Activated naive CD8-positive, alpha-beta T cell treated with anti-CD3 and anti-CD28 coated beads for 36 hours (primary cell): ENCODE measurements around the gene ANK3. TPM values are rescaled to one million over a fixed set of nuclear protein-coding genes. Genes with fewer than 3 reads are reported as not detected.

Experiments
- DNase-seq: peaks from one replicate; pipeline ENCODE4 v3.0.0; 2021
- H3K27ac Mint-ChIP-seq: one replicate; pipeline ENCODE4 v1.8.0; 2022; ENCODE audit warnings: mild to moderate bottlenecking, moderate library complexity, mixed read lengths
- H3K27me3 Mint-ChIP-seq: one replicate; pipeline ENCODE4 v1.8.0; 2022; ENCODE audit warnings: mild to moderate bottlenecking, mixed read lengths
- H3K36me3 Mint-ChIP-seq: one replicate; pipeline ENCODE4 v1.8.0; 2021; ENCODE audit warnings: mild to moderate bottlenecking, mixed read lengths
- H3K4me1 Mint-ChIP-seq: one replicate; pipeline ENCODE4 v1.8.0; 2021; ENCODE audit warnings: mixed read lengths
- H3K4me3 Mint-ChIP-seq: one replicate; pipeline ENCODE4 v1.8.0; 2022; ENCODE audit warnings: mild to moderate bottlenecking, moderate library complexity, mixed read lengths
- H3K9me3 Mint-ChIP-seq: one replicate; pipeline ENCODE4 v1.8.0; 2022; ENCODE audit warnings: mixed read lengths
- total RNA-seq, 2 experiments: library from RNA; stranded (reverse); gene quantifications; one replicate each; pipeline ENCODE4 v1.2.3, GENCODE V29; 2021

The ANK3 gene
- total RNA-seq, 2 experiments from 2014 or later: 1.3 to 1.7 TPM

GRCh38 chr10:60147025-60147424, 242.7 kb downstream of the ANK3 start:
- H3K9me3 Mint-ChIP-seq: no peaks in the 10 kb centered on the region
- no peak for DNase-seq
- peaks cover 5% of the 10 kb centered on the region for H3K27me3 Mint-ChIP-seq
- H3K4me3 Mint-ChIP-seq: no peak overlapping the region
- no peak overlapping the region for H3K27ac Mint-ChIP-seq
- H3K36me3 Mint-ChIP-seq: no peaks in the 10 kb centered on the region
- H3K4me1 Mint-ChIP-seq: no peaks in the 10 kb centered on the region

- no peaks in the 10 kb centered on the region for H3K4me1 Mint-ChIP-seq
- DNase-seq: no peak
- H3K27me3 Mint-ChIP-seq: peaks cover 10% of the 10 kb centered on the region
- H3K9me3 Mint-ChIP-seq: no peaks in the 10 kb centered on the region
- H3K36me3 Mint-ChIP-seq: no peaks in the 10 kb centered on the region
- no peak overlapping the region for H3K27ac Mint-ChIP-seq
- H3K4me3 Mint-ChIP-seq: no peak overlapping the region
Observed at GRCh38 chr10:60144099-60144498, 245.6 kb downstream of the ANK3 start.

DNA sequence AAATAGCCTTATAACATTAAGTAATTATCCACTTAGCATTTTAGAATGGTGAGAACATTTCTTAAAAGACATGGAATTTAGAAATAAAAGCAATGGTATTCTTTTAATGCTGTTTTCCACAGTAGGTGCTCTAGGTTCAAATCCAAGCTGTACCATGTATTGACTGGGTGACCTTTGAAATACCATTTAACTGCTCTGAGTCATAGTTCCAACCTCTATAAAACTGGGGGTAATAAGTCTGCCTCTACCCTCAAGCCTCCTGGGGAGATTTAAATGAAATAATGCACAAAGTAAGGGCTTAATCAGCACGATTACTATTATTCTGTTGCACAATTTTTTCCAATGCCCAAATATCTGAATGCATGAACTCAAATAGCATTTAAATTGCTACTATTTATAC, 246.9 kb downstream of the ANK3 start:
- Mint-ChIP-seq H3K27me3 (peaks cover 17% of the 10 kb centered on the region), H3K27ac (no peak overlapping the region), H3K4me3 (no peak overlapping the region), H3K4me1 (no peaks in the 10 kb centered on the region), H3K9me3 (no peaks in the 10 kb centered on the region), H3K36me3 (no peaks in the 10 kb centered on the region)
- DNase-seq: no peak

DNA sequence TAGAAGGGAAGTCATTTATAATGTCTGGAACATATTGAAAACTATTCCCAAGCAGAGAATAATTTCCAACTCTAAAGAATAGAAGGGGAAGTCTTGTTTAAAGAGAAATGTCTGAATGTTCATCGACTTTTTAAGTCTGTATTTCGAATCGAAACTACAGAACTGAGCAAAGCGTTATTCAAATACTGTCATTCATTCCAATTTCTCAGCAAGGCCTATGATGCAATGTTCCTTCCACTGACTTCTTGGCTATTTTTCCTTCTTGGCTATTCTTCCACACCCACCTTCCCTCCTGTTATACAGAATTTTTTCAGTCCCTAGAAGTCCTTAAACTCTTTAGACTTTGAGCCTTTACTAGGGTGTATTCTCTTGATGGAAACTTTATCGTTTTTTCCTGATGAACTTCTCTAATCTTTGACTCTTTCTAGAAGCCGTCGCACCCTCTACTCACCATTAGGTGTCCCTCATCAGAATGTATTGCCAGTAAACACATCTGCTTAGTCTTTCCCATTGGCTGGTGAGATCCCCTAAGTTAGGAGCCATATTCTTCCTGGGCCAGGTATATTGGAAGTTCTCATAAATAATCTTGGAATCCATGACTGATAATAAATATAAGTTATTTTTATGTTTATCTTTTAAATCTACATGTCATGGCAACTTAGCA, 247.6 kb downstream of the ANK3 start:
- Mint-ChIP-seq H3K9me3 (no peaks in the 10 kb centered on the region), H3K4me1 (no peaks in the 10 kb centered on the region), H3K27ac (no peak overlapping the region), H3K4me3 (no peak overlapping the region), H3K36me3 (no peaks in the 10 kb centered on the region), H3K27me3 (peaks cover 17% of the 10 kb centered on the region)
- DNase-seq: no peak

GRCh38 chr10:60140651-60141632, 248.7 kb downstream of the ANK3 start:
- no peaks in the 10 kb centered on the region for H3K36me3 Mint-ChIP-seq
- H3K4me1 Mint-ChIP-seq: no peaks in the 10 kb centered on the region
- no peak for DNase-seq
- peaks cover 17% of the 10 kb centered on the region for H3K27me3 Mint-ChIP-seq
- no peak overlapping the region for H3K27ac Mint-ChIP-seq
- H3K4me3 Mint-ChIP-seq: no peak overlapping the region
- no peaks in the 10 kb centered on the region for H3K9me3 Mint-ChIP-seq

DNA sequence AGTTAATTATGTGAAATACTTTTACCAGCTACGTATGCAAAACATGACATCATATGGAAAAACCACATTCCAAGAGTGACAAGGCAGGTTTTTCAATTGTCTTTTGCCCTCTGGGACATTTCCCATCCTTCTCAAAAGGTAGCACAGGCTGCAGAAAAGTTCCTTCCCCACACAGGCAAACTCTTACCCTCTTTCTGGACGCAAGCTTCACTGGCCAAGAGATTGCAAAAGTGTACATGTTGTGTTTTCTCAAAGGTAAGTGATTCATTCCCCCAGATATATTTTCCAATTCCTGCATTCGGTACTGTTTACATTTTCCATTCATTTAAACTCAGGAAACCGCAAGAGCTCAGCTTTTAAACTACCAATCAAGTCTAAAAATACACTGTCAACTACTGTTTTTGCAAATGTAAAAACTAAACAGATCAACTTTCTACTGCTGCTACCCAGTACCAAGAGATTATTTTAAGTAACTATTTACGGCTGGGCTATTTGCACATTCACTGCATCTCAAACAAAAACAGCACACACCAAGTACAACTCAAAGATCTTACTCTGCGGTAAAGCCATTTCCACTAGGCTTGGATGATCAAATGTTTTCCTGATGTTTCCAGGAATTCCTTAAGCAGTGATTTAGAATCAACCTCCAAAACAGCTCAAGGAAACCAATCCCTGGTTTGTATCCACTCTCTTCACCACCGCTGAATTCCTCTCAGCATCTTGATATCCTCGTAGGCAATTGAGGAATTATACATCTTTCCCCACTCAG, 249.7 kb downstream of the ANK3 start:
- H3K27me3 Mint-ChIP-seq: peaks cover 17% of the 10 kb centered on the region
- H3K9me3 Mint-ChIP-seq: no peaks in the 10 kb centered on the region
- H3K36me3 Mint-ChIP-seq: no peaks in the 10 kb centered on the region
- DNase-seq: no peak
- H3K4me1 Mint-ChIP-seq: no peaks in the 10 kb centered on the region
- H3K27ac Mint-ChIP-seq: no peak overlapping the region
- H3K4me3 Mint-ChIP-seq: no peak overlapping the region

- H3K9me3 Mint-ChIP-seq: no peaks in the 10 kb centered on the region
- H3K27ac Mint-ChIP-seq: no peak overlapping the region
- H3K4me1 Mint-ChIP-seq: no peaks in the 10 kb centered on the region
- no peak overlapping the region for H3K4me3 Mint-ChIP-seq
- no peak for DNase-seq
- H3K27me3 Mint-ChIP-seq: peaks cover 17% of the 10 kb centered on the region
- H3K36me3 Mint-ChIP-seq: no peaks in the 10 kb centered on the region
Observed at GRCh38 chr10:60139290-60139689, 250.4 kb downstream of the ANK3 start.

DNA sequence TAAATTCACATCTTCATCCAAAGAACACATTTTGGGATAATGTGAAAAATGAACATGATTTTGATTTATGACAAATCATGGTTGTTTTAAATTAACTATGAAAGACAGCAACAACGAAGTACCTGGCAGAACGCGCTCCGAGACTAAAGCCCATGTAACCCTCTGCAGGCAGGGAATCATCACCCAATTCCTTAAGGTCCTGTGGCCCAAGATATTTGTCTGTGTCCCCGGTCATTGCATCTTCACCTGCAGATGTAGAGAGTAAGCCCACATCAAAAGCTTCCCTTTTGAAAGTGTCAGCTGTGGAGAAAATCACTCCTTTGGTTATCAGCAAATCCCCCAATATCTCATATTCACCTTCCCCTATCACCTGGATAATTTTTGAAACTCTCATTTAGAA, 250.8 kb downstream of the ANK3 start:
- H3K4me3 Mint-ChIP-seq: no peak overlapping the region
- DNase-seq: no peak

GRCh38 chr10:60138026-60138425, 251.6 kb downstream of the ANK3 start:
- no peaks in the 10 kb centered on the region for H3K9me3 Mint-ChIP-seq
- no peak overlapping the region for H3K27ac Mint-ChIP-seq
- no peak for DNase-seq
- H3K27me3 Mint-ChIP-seq: peaks cover 17% of the 10 kb centered on the region
- H3K4me1 Mint-ChIP-seq: no peaks in the 10 kb centered on the region
- H3K4me3 Mint-ChIP-seq: no peak overlapping the region
- H3K36me3 Mint-ChIP-seq: no peaks in the 10 kb centered on the region

More for the DNA sequence above, 250.8 kb downstream of the ANK3 start:
- Mint-ChIP-seq H3K27me3 (peaks cover 17% of the 10 kb centered on the region), H3K36me3 (no peaks in the 10 kb centered on the region), H3K27ac (no peak overlapping the region), H3K4me1 (no peaks in the 10 kb centered on the region), H3K9me3 (no peaks in the 10 kb centered on the region)

DNA sequence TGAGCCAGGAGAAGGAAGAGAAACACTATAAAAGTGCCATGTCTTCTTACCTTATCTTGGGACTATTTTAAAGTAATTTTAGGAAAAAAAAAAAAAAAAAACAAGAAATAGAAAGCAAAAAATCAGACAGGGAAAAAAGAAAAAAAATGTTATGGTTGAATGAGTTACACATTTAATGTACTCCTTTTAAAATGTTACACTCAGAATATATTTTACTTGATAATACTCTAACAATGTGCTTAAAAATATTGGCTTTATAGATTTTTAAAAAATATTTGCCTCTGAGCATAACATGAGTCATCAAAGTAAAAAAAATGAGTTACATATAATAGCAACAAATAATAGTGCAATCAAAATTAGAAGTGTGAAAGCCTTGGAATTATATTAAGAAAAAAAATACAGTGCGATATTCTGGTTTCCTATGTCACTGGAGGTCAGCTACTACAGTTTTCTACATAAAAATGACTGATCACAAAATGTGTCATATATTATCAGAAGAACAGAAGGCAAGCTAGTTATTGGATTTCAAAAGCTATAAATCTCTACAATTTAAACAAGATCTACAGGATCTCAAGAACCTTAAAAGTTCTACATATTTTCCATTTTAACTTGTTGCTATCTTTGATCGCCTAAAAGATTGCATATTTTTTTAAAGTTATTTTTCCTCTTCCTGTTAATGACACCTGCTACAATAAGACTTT, 252.2 kb downstream of the ANK3 start:
- H3K36me3 Mint-ChIP-seq: no peaks in the 10 kb centered on the region
- no peak overlapping the region for H3K27ac Mint-ChIP-seq
- H3K4me3 Mint-ChIP-seq: no peak overlapping the region
- peaks cover 17% of the 10 kb centered on the region for H3K27me3 Mint-ChIP-seq
- H3K9me3 Mint-ChIP-seq: no peaks in the 10 kb centered on the region
- H3K4me1 Mint-ChIP-seq: no peaks in the 10 kb centered on the region
- DNase-seq: no peak

GRCh38 chr10:60135020-60135419, 254.7 kb downstream of the ANK3 start:
- H3K27me3 Mint-ChIP-seq: peaks cover 8% of the 10 kb centered on the region
- H3K9me3 Mint-ChIP-seq: no peaks in the 10 kb centered on the region
- H3K27ac Mint-ChIP-seq: no peak overlapping the region
- no peak for DNase-seq
- no peak overlapping the region for H3K4me3 Mint-ChIP-seq
- H3K4me1 Mint-ChIP-seq: no peaks in the 10 kb centered on the region
- H3K36me3 Mint-ChIP-seq: no peaks in the 10 kb centered on the region

DNA sequence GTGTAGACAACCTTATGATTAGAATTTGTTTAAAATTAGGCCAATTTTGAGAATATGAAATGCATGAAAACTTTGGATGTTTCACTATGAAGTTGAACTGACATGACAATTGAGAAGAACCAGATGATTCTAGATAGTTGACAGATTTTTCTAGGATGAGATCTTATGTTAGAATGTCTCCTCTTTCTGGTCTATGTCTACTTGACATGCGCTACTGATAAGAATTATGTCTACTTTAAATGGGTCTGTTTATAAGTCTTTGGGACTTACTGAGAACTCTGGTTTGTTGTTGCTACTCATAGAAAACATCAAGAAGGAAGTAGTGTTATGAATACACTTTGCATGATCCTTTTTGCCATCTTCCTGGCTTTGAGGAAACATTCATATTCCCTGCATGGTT, 255.1 kb downstream of the ANK3 start:
- Mint-ChIP-seq H3K36me3 (no peaks in the 10 kb centered on the region), H3K4me1 (no peaks in the 10 kb centered on the region), H3K27me3 (peaks cover 8% of the 10 kb centered on the region), H3K27ac (no peak overlapping the region), H3K4me3 (no peak overlapping the region), H3K9me3 (no peaks in the 10 kb centered on the region)
- DNase-seq: no peak

- no peak for DNase-seq
- Mint-ChIP-seq H3K27ac (no peak overlapping the region), H3K27me3 (no peaks in the 10 kb centered on the region), H3K9me3 (no peaks in the 10 kb centered on the region), H3K4me3 (no peak overlapping the region), H3K4me1 (no peaks in the 10 kb centered on the region), H3K36me3 (no peaks in the 10 kb centered on the region)
Observed at GRCh38 chr10:60130130-60130579, 259.5 kb downstream of the ANK3 start.

DNA sequence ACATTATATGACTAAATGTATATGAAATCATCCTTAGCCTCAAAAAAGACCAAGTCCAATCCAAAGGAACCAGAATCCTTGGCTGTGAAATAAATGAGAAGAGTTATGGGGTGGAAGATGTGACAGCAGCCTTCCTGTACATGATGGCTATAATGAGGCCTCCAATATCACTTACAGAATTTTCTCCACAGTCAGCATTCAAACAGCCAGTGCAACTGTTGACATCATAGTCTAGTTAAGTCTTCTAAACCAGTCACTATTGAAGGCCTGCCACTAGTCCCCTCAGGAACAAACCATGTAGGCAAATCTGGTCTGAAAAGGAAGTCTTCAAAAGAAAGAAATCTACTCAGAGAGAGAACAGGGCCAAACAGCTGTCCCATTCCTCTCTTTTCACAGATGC, 263.8 kb downstream of the ANK3 start:
- DNase-seq: no peak
- no peak overlapping the region for H3K27ac Mint-ChIP-seq
- H3K9me3 Mint-ChIP-seq: no peaks in the 10 kb centered on the region
- H3K4me3 Mint-ChIP-seq: no peak overlapping the region
- no peaks in the 10 kb centered on the region for H3K4me1 Mint-ChIP-seq
- no peaks in the 10 kb centered on the region for H3K27me3 Mint-ChIP-seq
- H3K36me3 Mint-ChIP-seq: no peaks in the 10 kb centered on the region
